ENCODE results near the gene GXYLT1. TPM values are rescaled to one million over a fixed set of nuclear protein-coding genes. Genes with fewer than 3 reads are reported as not detected.
"Not testable (repeated sequence)": the region's sequence is repeated elsewhere in the genome, so short reads cannot be mapped to it uniquely, and the experiment has no call there.

The GXYLT1 gene
- total RNA-seq, 1 donor from 2014 or later = 10.0 TPM

GRCh38 chr12:42144158-42144407 lies 591 bp downstream of the GXYLT1 start:
- DNase-seq (ENCODE audit: low spot score) = no peak

- no peak for DNase-seq (ENCODE audit: low spot score)
These were observed 1.1 kb downstream of the GXYLT1 start for GRCh38 chr12:42143452-42144157.

GRCh38 chr12:42141981-42142606 lies 2.6 kb downstream of the GXYLT1 start:
- DNase-seq (ENCODE audit: low spot score) = no peak

- no peak for DNase-seq (ENCODE audit: low spot score)
These were observed 3.8 kb downstream of the GXYLT1 start for GRCh38 chr12:42140901-42141300.

GRCh38 chr12:42135259-42135814 lies 9.3 kb downstream of the GXYLT1 start:
- DNase-seq (ENCODE audit: low spot score) = no peak

GRCh38 chr12:42130672-42131402 lies 13.8 kb downstream of the GXYLT1 start:
- DNase-seq (ENCODE audit: low spot score) = no peak

- no peak for DNase-seq (ENCODE audit: low spot score)
These were observed 15.0 kb downstream of the GXYLT1 start for GRCh38 chr12:42129595-42130204.

- no peak for DNase-seq (ENCODE audit: low spot score)
These were observed 15.8 kb downstream of the GXYLT1 start for GRCh38 chr12:42128888-42129287.

GRCh38 chr12:42128327-42128726 lies 16.3 kb downstream of the GXYLT1 start:
- no peak for DNase-seq (ENCODE audit: low spot score)

- no peak for DNase-seq (ENCODE audit: low spot score)
These were observed 17.7 kb downstream of the GXYLT1 start for GRCh38 chr12:42126963-42127362.

- DNase-seq (ENCODE audit: low spot score) = no peak
These were observed 19.3 kb downstream of the GXYLT1 start for GRCh38 chr12:42125388-42125767.

- DNase-seq (ENCODE audit: low spot score) = no peak
These were observed 19.8 kb downstream of the GXYLT1 start for GRCh38 chr12:42124764-42125387.

GRCh38 chr12:42119085-42119633 lies 25.5 kb downstream of the GXYLT1 start:
- no peak for DNase-seq (ENCODE audit: low spot score)

- DNase-seq (ENCODE audit: low spot score) = no peak
These were observed 26.4 kb downstream of the GXYLT1 start for GRCh38 chr12:42118136-42118879.

GRCh38 chr12:42109031-42109430 lies 35.6 kb downstream of the GXYLT1 start:
- DNase-seq (ENCODE audit: low spot score) = no peak

GRCh38 chr12:42106791-42107190 lies 37.9 kb downstream of the GXYLT1 start:
- not testable (repeated sequence) for DNase-seq (ENCODE audit: low spot score)

- no peak for DNase-seq (ENCODE audit: low spot score)
These were observed 39.9 kb downstream of the GXYLT1 start for GRCh38 chr12:42104784-42105183.

- no peak for DNase-seq (ENCODE audit: low spot score)
These were observed 40.6 kb downstream of the GXYLT1 start for GRCh38 chr12:42104087-42104486.

GRCh38 chr12:42103155-42103554 lies 41.5 kb downstream of the GXYLT1 start:
- no peak for DNase-seq (ENCODE audit: low spot score)

- DNase-seq (ENCODE audit: low spot score) = no peak
These were observed 42.0 kb downstream of the GXYLT1 start for GRCh38 chr12:42102720-42103119.

- no peak for DNase-seq (ENCODE audit: low spot score)
These were observed 45.2 kb downstream of the GXYLT1 start for GRCh38 chr12:42099433-42099832.
